Stimulated activated naive CD8-positive, alpha-beta T cell treated with anti-CD3 and anti-CD28 coated beads, Interleukin-15, Interleukin-2, amounts not matched to agents 100 ng/mL and 50 ng/mL, for 24 hours (primary cell): ENCODE data around the gene MRM1.

ENCODE experiments used
- H3K27ac Mint-ChIP-seq: one replicate; pipeline ENCODE4 v1.8.0; 2021; ENCODE audit warnings: mild to moderate bottlenecking, mixed read lengths
- H3K27me3 Mint-ChIP-seq: one replicate; pipeline ENCODE4 v1.8.0; 2021; ENCODE audit warnings: mixed read lengths
- H3K36me3 Mint-ChIP-seq: one replicate; pipeline ENCODE4 v1.8.0; 2021; ENCODE audit warnings: low read depth, mixed read lengths
- H3K4me1 Mint-ChIP-seq: one replicate; pipeline ENCODE4 v1.8.0; 2021; ENCODE audit warnings: low read depth, mixed read lengths
- H3K4me3 Mint-ChIP-seq: one replicate; pipeline ENCODE4 v1.8.0; 2021; ENCODE audit warnings: mild to moderate bottlenecking, mixed read lengths
- H3K9me3 Mint-ChIP-seq: one replicate; pipeline ENCODE4 v1.8.0; 2021; ENCODE audit warnings: mixed read lengths

Gene MRM1

DNA sequence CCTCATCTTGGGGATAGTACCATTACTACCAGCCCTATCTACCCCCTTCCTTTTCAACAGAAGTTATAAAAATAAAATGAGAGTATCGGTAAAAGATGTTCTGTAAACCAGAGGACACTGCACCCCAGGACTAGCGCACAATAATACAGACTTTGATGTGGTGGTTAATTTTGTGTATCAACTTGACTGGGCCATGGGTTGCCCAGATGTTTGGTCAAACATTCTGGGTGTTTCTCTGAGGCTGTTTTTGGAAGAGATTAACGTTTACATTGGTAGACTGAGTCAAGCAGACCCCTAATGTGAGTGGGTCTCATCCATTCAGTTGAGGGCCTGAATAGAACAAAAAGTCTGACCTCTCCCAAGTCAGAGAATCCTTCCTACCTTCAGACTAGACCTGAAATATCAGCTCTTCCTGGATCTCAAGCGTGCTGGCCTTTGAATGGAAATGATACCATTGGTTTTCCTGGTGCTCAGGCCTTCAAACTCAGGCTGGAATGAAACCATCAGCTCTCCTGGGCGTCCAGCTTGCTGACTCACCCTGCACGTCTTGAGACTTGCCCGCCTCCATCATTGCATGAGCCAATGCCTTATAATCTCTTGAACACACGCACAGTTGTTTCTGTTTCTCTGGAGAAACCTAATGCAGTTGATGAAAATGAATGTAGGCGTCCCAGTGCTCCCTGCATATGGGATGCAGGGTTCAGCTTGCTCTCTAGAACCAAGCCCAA, 10.1 kb downstream of the MRM1 start:
- Mint-ChIP-seq H3K4me1 (peaks cover 18% of the 10 kb centered on the region), H3K36me3 (peaks cover 13% of the 10 kb centered on the region), H3K27ac (no peak overlapping the region), H3K4me3 (no peak overlapping the region), H3K27me3 (no peaks in the 10 kb centered on the region), H3K9me3 (no peaks in the 10 kb centered on the region)

DNA sequence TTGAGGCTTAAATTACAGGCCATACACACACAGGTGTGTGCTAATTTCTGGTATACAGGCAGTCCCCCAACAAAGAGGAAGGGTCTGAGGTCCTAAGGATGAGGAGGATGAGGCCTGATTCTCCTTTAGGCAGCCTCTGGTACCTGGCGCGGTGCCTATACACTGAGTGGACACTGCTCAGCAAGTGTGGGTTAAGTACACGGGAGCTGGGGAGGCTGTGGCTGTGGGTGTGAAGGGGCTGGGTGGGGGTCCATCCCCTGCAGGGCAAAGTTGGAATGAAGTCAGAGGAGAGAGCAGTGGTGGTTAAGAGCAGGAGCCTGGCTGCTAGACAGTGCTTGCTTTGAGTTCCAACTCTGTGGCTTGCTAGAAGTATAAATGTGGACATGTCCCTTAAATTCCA, 10.9 kb downstream of the MRM1 start:
- H3K4me3 Mint-ChIP-seq: no peak overlapping the region
- no peaks in the 10 kb centered on the region for H3K27me3 Mint-ChIP-seq
- H3K9me3 Mint-ChIP-seq: no peaks in the 10 kb centered on the region
- H3K4me1 Mint-ChIP-seq: peaks cover 18% of the 10 kb centered on the region
- peaks cover 13% of the 10 kb centered on the region for H3K36me3 Mint-ChIP-seq
- no peak overlapping the region for H3K27ac Mint-ChIP-seq

DNA sequence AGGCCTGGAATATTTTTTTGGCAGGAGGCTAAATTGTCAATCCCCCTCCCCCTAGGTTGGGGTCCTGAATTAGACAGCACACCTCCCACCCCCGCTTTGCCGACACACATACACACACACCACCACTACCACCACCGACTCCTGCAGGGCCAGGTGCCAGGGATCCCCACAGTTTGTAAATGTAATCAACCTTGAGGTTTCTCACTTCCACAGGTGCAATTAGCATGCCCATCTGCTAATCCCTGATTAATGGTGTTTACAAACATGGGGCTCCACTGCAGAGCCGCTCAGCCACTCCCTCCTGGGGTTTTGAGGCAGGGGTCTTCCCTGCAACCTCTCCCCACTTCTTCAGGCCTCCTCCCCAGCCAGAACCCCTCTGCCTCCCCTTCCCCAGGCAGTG, 11.8 kb downstream of the MRM1 start:
- no peak overlapping the region for H3K4me3 Mint-ChIP-seq
- peaks cover 11% of the 10 kb centered on the region for H3K4me1 Mint-ChIP-seq
- H3K27ac Mint-ChIP-seq: no peak overlapping the region
- H3K36me3 Mint-ChIP-seq: peaks cover 6% of the 10 kb centered on the region
- no peaks in the 10 kb centered on the region for H3K9me3 Mint-ChIP-seq
- H3K27me3 Mint-ChIP-seq: no peaks in the 10 kb centered on the region

DNA sequence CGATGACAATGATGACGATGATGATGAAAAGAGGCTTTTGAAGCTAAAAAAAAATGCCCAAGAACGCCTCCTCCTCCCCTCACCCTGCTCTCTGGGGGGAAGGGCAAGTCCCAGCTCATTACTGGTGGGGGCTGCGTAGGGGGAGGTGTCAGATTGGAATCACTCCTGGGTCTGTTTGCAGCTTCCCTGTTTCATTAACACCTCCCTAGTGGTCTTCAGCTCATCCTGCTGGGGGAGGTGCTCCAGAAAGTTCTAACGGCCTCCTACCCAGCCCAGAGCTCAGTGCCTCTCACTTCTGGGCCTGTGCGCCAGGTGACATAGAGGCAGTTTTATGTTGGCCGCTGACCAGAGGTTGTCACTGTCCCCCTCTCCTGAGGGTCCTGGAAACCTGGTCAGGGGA, 12.7 kb downstream of the MRM1 start:
- H3K36me3 Mint-ChIP-seq: no peaks in the 10 kb centered on the region
- H3K4me3 Mint-ChIP-seq: no peak overlapping the region
- peaks cover 2% of the 10 kb centered on the region for H3K4me1 Mint-ChIP-seq
- no peak overlapping the region for H3K27ac Mint-ChIP-seq
- H3K9me3 Mint-ChIP-seq: no peaks in the 10 kb centered on the region
- H3K27me3 Mint-ChIP-seq: no peaks in the 10 kb centered on the region

DNA sequence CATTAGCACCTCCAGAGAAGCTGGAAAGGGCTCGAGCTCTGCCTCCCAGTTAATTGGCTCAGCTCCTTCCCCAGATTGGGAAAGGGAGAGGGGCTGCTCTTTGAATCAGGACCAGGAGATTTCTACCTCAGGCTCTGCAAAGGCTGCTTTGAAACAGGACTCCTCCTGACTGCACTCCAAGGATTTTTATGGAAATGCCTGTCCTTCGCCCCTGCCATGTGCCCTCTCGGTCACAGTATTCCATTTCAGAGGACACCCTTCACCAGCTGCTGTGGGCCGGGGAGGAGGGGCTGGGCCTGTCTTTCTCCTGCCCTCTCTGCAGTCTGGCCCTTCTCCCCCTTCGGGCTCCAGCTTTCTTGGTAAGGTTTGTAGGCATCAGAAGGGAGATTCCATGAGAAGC, 13.6 kb downstream of the MRM1 start:
- Mint-ChIP-seq H3K4me3 (no peak overlapping the region), H3K4me1 (no peaks in the 10 kb centered on the region), H3K27me3 (no peaks in the 10 kb centered on the region), H3K9me3 (no peaks in the 10 kb centered on the region), H3K27ac (no peak overlapping the region), H3K36me3 (no peaks in the 10 kb centered on the region)

DNA sequence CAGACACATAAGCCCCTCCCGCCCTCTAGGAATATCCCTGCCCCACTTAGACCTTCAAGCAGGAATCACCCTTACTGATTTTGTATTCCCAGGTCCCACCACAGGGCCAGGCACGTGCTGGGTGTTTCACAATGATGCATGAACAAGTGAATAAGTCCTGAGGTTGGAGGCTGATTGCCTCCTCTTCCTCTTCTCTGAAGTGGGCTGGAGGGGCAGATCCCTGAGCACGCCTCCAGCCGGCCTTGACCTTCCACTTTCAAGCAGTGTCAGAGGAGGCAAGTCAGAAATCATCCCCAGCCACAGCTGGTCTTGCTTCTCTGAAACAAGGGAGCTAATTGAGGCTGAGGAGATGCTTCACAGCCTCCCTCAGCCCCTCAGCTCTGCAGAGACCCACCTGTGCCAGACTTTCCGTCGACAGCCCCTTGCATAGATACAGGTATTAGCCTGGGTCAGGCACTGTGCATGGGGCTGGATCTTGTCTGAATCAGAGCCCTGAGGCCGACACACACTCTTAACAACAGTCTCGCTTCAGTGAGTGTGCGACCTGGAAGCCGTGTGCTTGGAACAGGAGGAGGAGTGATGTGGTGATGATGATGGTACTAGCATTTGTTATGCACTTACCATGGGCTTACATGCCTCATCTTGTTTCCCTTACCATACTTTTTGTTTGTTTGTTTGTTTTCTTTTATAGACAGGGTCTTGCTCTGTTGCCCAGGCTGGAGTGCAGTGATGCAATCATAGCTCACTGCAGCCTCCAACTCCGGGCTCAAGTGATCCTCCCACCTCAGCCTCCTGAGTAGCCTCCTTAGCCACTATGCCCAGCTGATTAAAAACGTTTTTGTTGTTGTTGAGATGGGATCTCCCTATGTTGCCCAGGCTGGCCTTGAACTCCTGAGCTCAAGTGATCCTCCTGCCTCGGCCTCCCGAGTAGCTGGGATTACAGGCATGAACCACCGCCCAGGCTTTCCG, 15.0 kb downstream of the MRM1 start:
- Mint-ChIP-seq H3K9me3 (no peaks in the 10 kb centered on the region), H3K36me3 (no peaks in the 10 kb centered on the region), H3K27me3 (no peaks in the 10 kb centered on the region), H3K4me1 (no peaks in the 10 kb centered on the region), H3K4me3 (no peak overlapping the region), H3K27ac (no peak overlapping the region)

DNA sequence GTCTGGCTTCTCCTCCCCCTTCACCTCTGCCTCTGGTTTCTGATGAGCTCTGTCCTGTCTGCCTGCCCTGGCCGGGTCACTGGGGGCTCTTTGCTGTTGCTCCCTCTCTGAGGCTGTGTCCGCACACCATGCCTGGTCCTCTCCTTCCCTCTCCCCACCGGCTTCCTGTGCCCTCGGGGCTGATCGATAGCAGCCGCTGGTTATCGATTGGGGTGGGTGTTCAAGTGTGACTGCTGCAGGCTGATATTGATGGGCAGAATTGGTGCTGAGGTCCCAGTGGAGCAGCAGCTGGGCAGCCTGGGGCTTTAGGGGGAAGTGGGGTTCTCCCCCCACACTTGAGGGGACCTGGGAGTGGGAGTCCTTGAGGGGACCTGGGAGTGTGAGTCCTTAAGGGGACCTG, 16.4 kb downstream of the MRM1 start:
- H3K9me3 Mint-ChIP-seq: no peaks in the 10 kb centered on the region
- H3K27ac Mint-ChIP-seq: no peak overlapping the region
- no peak overlapping the region for H3K4me3 Mint-ChIP-seq
- H3K4me1 Mint-ChIP-seq: no peaks in the 10 kb centered on the region
- no peaks in the 10 kb centered on the region for H3K36me3 Mint-ChIP-seq
- no peaks in the 10 kb centered on the region for H3K27me3 Mint-ChIP-seq

DNA sequence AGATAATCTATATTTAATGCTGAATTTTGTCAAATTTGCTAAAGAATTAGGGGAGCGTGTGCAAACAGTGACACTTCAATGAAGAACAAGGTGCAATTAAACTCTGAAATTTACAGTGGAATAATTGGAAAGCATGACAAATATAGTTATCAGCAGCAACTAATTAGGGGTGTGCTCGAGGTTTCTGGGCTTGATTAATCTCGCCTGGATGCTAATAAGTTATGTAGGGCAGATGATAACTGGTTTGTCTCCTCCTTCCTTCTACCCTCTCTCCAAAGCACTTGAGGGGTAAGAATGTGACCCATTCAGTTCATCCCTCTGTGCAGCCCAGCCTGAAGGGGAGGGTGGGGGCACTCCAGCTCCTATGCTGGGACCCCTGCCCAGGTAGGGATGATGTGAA, 21.9 kb downstream of the MRM1 start:
- Mint-ChIP-seq H3K27me3 (no peaks in the 10 kb centered on the region), H3K9me3 (no peaks in the 10 kb centered on the region), H3K4me3 (no peak overlapping the region), H3K27ac (no peak overlapping the region), H3K36me3 (no peaks in the 10 kb centered on the region), H3K4me1 (no peaks in the 10 kb centered on the region)

DNA sequence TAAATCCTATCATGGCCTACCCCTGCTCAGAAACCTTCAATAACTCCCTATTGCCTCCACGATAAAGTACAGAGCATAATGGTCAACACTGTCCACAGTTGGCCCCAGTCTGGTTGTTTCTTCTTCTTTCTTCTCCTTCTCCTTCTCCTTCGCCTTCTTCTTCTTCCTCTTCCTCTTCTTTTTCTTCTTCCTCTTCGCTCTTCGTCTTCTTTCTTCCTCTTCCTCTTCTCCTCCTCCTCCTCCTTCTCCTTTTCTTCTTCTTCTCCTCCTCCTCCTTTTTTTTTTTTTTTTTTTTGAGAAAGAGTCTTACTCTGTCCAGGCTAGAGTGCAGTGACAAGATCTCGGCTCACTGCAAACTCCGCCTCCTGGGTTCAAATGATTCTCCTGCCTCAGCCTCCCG, 23.8 kb downstream of the MRM1 start:
- no peaks in the 10 kb centered on the region for H3K4me1 Mint-ChIP-seq
- H3K4me3 Mint-ChIP-seq: no peak overlapping the region
- no peaks in the 10 kb centered on the region for H3K36me3 Mint-ChIP-seq

DNA sequence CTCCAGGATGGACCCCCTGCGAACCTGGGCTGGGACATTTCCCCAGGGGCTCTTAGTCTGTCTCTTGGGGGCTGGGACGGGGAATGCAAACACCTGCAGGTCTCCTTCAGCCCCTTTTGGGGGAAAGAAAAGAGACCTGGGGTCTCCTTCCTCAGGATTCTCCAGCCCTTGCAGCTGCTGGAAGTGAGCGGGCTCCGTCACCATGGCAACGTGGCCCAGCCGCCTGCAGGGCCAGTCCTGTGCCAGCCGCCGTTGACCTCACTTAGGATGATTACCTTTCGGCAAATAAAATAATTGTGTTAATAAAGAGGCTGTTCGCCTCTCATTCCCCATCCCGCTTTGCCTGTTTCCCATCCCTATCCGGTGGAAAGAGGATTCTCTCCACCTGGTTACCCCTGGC, 25.7 kb downstream of the MRM1 start:
- H3K36me3 Mint-ChIP-seq: no peaks in the 10 kb centered on the region

More for the DNA sequence above, 23.8 kb downstream of the MRM1 start:
- H3K27me3 Mint-ChIP-seq: no peaks in the 10 kb centered on the region
- no peak overlapping the region for H3K27ac Mint-ChIP-seq
- H3K9me3 Mint-ChIP-seq: no peaks in the 10 kb centered on the region

DNA sequence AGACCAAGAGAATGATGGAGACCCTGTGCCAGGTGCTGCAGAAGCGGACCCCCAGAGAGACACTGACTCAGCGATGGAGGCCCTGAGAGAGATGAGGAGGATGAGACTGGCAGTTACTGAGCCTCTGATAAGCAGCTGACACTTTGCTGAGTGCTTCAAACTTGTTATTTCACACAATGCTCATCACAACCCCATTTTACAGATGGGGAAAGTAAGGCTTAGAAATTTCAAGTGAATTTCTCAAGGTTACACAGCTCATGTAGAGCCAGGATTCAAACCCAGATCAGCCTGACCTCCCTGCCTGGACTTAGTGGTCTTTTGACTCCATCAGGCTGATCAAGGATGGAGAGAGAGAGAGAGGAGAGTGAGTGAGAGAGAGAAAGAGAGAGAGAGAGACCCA, 27.2 kb downstream of the MRM1 start:
- Mint-ChIP-seq H3K36me3 (no peaks in the 10 kb centered on the region), H3K9me3 (no peaks in the 10 kb centered on the region), H3K27ac (no peak overlapping the region), H3K4me1 (no peaks in the 10 kb centered on the region), H3K4me3 (no peak overlapping the region), H3K27me3 (peaks cover 5% of the 10 kb centered on the region)

More for the DNA sequence above, 25.7 kb downstream of the MRM1 start:
- no peaks in the 10 kb centered on the region for H3K4me1 Mint-ChIP-seq
- no peaks in the 10 kb centered on the region for H3K27me3 Mint-ChIP-seq
- H3K9me3 Mint-ChIP-seq: no peaks in the 10 kb centered on the region
- H3K27ac Mint-ChIP-seq: no peak overlapping the region
- no peak overlapping the region for H3K4me3 Mint-ChIP-seq

DNA sequence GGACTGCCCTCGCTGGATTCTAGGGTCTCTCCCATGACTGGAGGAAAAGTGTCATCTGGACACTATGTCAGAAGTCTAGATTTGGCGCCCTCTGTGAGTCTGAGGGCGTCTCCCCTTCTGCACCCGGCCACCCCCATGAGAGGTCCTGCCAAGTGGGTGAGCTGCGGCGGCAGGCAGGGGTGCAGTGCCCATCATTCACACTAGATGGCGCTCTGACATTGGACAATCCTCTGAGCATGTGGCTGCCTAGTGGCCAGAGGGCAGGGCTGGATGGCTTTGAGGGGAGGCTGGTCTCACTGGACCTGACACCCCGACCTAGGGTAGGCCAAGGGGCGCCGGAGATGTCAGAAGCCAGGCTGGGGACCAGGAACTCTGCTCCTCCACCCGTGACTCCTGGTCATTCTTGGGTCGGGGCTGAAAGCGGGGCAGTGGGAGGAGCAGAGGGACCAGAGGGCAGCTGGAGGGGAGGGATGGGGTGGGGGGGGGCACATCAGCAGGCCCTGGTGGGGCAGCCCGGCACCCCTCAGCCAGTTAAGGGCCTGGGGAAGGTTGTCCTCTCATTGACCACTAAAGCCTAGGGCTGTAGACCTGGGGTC, 28.0 kb downstream of the MRM1 start:
- H3K27me3 Mint-ChIP-seq: peaks cover 5% of the 10 kb centered on the region
- no peaks in the 10 kb centered on the region for H3K36me3 Mint-ChIP-seq
- no peak overlapping the region for H3K27ac Mint-ChIP-seq
- H3K4me1 Mint-ChIP-seq: no peaks in the 10 kb centered on the region
- no peaks in the 10 kb centered on the region for H3K9me3 Mint-ChIP-seq
- no peak overlapping the region for H3K4me3 Mint-ChIP-seq

DNA sequence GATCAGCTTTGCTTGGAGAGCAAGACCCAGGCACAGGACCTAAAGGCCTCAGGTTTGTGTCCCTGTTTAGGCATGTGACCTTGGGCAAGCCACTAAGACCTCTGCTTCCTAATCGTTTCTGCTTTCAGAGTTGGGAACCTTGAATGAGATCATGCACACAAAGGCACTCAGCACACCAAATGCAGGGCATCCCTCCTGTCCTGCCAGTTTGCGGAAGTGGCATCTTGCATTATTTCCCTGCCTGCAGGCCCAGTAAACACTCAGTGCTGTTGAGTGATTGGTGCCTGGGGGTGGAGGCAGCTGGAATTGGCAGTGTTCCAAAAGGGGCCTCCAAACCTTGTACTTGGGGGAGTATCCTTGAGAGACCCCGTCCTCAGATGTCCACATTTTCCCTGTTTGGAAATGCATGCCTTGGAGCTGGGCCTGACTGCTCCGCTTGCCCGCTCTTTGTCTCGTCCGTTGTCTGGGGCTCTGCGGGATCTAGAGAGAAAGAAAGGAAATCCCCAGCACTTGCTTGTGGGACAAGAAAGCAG, 28.7 kb downstream of the MRM1 start:
- no peak overlapping the region for H3K4me3 Mint-ChIP-seq
- no peaks in the 10 kb centered on the region for H3K4me1 Mint-ChIP-seq
- peaks cover 5% of the 10 kb centered on the region for H3K27me3 Mint-ChIP-seq
- no peak overlapping the region for H3K27ac Mint-ChIP-seq
- no peaks in the 10 kb centered on the region for H3K36me3 Mint-ChIP-seq
- no peaks in the 10 kb centered on the region for H3K9me3 Mint-ChIP-seq

DNA sequence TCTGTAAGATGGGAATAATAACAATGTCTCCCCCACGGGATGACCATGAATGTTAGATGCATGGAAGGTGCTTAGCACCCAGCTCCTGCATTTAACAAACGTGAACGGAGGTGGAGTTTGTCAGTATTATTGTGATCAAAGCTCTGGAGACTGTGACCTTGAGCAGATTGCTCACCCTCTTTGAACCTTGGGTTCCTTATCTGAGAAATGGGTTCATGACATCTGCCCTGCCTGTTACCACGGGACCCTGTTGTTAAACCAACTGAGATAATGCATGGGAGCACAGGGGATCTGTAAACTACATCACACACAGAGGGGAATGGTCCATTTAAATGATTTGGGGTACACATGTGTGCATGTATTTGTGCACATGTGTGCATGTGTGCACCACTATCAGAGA, 29.6 kb downstream of the MRM1 start:
- Mint-ChIP-seq H3K27ac (no peak overlapping the region), H3K27me3 (peaks cover 5% of the 10 kb centered on the region), H3K9me3 (no peaks in the 10 kb centered on the region), H3K4me3 (no peak overlapping the region), H3K4me1 (no peaks in the 10 kb centered on the region), H3K36me3 (no peaks in the 10 kb centered on the region)
